HL-60/S4 treated with retinoic acid at 250 ng/mL for 4 days and 3 days (cell line): ENCODE data around the gene RALGAPA1.
"Not testable (repeated sequence)": the region's sequence is repeated elsewhere in the genome, so short reads cannot be mapped to it uniquely, and the experiment has no call there.

ENCODE experiments used
- in situ Hi-C: fragments of 300-500 bp; cut with MboI; formaldehyde crosslinking; loops from 2 replicates; pipeline ENCODE4 v1.7.0; 2022; ENCODE audit warnings: low sequenced_read_pairs

RALGAPA1 gene

DNA sequence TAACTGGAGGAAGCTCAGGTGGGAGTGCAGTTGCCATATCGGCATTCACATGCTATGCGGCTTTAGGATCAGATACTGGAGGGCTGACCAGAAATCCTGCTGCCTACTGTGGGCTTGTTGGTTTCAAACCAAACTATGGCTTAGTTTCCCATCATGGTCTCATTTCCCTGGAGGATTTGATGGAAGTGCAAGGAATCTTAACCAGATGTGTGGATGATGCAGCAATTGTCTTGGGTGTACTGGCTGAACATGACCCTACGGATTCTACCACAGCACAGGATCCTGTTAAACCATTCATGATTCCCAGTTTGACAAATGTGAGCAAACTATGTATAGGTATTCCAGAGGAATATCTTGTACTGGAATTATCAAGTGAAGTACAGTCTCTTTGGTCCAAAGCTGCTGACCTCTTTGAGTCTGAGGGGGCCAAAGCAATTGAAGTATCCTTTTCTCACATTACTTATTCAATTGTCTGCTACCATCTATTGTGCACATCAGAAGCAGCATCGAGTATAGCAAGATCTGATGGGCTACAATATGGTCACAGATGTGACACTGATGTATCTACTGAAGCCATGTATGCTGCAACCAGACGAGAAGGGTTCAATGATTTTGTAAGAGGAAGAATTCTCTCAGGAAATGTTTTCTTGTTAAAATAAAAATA is 42.9 kb downstream of the RALGAPA1 start:
- in situ Hi-C loops: no loop called here

GRCh38 chr14:35761922-35762321 is 47.2 kb downstream of the RALGAPA1 start:
- in situ Hi-C loops: no loop called here

DNA sequence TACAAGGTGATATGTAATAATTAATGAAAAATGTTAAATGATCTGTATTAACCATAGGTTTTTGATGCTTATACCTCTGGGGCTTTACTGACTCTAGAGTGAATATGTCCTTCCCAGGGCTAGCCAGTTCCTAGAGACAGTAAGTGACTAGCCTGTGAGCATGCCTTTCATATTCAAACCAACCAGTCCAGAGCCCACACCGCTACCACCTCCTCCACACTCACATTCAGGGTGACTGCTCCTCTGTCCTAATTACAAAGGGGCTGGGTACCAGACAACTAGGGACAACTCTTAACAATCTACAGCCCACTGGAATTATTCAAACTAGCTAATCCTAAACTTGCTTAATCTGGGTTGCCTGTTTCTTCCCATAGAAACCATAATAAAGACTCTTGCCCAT is 49.0 kb downstream of the RALGAPA1 start:
- in situ Hi-C loops: no loop called here

GRCh38 chr14:35758523-35759129 is 50.5 kb downstream of the RALGAPA1 start:
- in situ Hi-C loops: no loop called here

DNA sequence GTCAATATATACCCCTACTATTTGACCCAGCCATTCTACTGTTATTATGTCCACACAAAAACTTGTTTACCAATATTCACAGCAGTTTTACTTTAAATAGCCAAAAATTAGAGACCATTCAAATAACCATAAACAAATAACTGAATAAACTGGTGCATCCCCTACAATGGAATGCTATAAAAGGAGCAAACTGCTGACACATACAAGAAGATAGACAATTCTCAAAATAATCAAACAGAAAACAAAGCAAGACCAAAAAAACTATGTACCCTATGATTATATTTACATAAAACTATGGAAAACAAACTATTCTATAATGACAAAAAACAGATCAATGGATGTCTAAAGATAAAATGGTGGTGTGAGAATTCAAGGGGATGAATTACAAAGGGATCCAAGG is 54.4 kb downstream of the RALGAPA1 start:
- in situ Hi-C loops: no loop called here

GRCh38 chr14:35752380-35752779 is 56.7 kb downstream of the RALGAPA1 start:
- in situ Hi-C loops: no loop called here

DNA sequence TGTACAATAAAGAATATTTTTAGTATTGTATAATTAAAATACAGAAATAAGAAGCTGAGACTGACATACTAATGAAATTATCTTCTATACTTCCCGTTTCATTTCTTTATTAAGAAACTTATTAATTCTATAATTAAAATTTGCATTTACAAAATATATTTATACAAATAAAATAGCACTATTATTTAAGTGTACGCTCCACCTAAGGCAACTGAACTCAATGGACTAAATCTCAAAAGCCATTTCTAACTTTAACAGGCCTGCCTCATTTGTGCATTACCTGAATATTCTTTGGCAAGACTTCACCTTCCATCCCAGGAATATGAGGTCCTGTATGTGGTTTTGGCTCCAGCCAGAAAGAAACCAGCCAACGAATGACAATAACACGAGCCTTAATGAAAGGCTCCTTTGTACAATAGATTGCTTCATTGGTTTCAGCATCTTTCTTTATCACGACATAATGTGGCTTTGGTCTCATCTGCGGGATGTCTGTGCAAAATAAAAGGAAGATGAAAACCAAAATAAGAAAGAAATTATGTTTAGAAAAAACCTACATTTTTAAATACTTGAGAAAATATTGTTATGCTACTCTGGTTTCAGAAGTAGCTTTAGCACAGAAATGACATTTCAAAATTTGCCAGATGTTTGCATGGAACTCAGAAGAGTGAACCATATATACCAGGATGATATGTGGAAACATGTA is 58.7 kb downstream of the RALGAPA1 start:
- in situ Hi-C loops: no loop called here

DNA sequence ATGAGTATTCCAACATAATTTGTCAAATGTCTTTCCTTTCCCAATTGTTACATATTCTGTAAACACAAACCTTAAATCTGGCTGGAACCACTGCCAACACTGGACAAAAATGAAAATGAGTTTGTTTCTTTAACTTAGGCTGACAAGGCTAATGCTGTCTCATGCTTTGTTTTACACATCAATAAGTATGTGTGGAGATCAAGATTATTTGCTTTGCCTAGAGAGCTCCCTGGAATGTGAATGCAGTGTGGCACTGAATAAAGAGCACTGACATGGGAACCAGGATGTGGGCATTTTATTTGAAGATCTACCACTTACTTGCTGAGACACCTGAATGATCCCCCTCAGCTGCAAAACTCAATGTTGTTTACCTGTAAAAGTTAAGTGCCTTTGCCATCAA is 61.7 kb downstream of the RALGAPA1 start:
- in situ Hi-C loops: no loop called here

- in situ Hi-C loops: no loop called here
Measured at GRCh38 chr14:35742442-35742841, 66.7 kb downstream of the RALGAPA1 start.

- in situ Hi-C loops: no loop called here
Measured at GRCh38 chr14:35742032-35742371, 67.1 kb downstream of the RALGAPA1 start.

- in situ Hi-C loops: no loop called here
Measured at GRCh38 chr14:35741345-35742031, 67.6 kb downstream of the RALGAPA1 start.

- in situ Hi-C loops: no loop called here
Measured at GRCh38 chr14:35740215-35740614, 68.9 kb downstream of the RALGAPA1 start.

- in situ Hi-C loops: not testable (repeated sequence)
Measured at GRCh38 chr14:35735163-35735562, 73.9 kb downstream of the RALGAPA1 start.

DNA sequence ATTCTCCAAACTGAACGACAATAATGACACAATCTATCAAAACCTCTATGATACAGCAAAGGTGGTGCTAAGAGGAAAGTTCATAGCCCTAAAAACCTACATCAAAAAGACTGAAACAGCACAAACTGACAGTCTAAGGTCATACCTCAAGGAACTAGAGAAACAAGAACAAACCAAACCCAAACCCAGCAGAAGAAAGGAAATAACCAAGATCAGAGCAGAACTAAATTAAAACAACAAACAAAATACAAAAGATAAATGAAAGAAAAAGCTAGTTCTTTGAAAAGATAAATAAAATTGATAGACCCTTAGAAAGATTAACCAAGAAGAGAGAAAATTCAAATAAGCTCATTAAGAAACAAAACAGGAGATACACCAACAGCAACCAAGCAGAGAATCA is 75.6 kb downstream of the RALGAPA1 start:
- in situ Hi-C loops: not testable (repeated sequence)

GRCh38 chr14:35730871-35731270 is 78.2 kb downstream of the RALGAPA1 start:
- in situ Hi-C loops: no loop called here

DNA sequence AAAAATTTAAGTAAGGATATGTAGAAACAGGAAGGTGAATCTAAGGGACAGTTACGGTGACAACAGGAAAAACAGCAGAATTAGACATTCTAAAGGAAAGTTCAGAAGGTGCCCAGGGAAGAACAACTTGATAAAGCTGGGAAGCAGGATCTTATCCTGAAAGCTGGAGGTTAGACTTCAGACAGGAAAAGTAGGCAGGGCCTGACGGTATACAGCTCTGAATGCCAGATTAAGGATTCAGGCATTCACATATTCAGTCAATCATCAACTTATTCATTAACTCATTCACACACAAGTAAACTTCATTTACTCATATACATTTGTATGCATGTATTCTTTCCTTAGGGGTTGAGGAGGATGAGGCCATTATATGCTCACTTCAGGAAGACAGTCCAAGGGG is 81.3 kb downstream of the RALGAPA1 start:
- in situ Hi-C loops: no loop called here

DNA sequence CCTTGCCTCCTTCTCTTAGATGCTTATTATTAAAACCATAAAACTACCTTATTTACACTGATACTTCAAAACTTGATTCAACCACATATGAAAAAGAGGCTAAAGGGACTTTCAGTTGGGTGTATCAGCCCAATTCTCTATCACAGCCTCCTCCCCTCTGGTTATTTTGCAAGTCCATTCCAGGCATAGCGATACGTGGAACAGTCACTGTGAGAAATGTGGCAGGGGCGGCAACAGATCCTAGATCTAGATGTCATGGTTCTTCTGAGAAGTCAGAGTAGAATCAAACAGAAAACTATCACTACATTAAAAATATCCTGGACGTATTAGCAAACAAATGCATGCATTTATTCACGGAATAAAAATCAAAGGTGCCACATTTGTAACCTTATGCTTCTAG is 83.2 kb downstream of the RALGAPA1 start:
- in situ Hi-C loops: no loop called here

GRCh38 chr14:35715079-35715478 is 94.0 kb downstream of the RALGAPA1 start:
- in situ Hi-C loops: no loop called here

GRCh38 chr14:35712466-35712865 is 96.6 kb downstream of the RALGAPA1 start:
- in situ Hi-C loops: no loop called here

GRCh38 chr14:35708062-35708461 is 101.0 kb downstream of the RALGAPA1 start:
- in situ Hi-C loops: no loop called here

DNA sequence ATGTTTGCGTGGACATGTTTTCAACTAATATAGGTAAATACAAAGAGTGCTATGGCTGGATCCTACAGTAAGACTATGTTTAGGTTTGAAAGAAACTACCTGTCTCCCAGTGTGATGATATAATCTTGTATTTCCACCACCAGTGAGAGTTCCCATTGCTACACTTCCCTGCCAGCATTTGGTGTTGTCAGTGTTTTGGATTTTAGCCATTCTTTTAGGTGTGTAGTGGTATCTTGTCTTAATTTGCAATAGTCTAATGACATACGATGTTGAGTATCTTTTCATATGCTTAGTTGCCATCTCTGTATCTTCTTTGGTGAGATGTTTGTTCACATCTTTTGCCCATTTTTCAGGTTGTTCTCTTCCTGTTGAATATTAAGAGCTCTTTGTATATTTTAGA is 103.5 kb downstream of the RALGAPA1 start:
- in situ Hi-C loops: no loop called here
